Nephron (organoid): ENCODE results near the gene FBLN5.
"Not testable (repeated sequence)": the region's sequence is repeated elsewhere in the genome, so short reads cannot be mapped to it uniquely, and the experiment has no call there.

ENCODE experiments used
- H3K27ac Mint-ChIP-seq, 3 experiments: 2 replicates each; pipeline ENCODE4 v1.8.0; 2020; ENCODE audit warnings: mixed read lengths in 3 of 3, mild to moderate bottlenecking in 2 of 3, moderate library complexity in 1 of 3
- H3K27me3 Mint-ChIP-seq: 2 replicates; pipeline ENCODE4 v1.8.0; 2021; ENCODE audit warnings: low read depth, mild to moderate bottlenecking, moderate library complexity, mixed read lengths
- H3K36me3 Mint-ChIP-seq: 2 replicates; pipeline ENCODE4 v1.8.0; 2020; ENCODE audit warnings: low read depth, mixed read lengths
- H3K4me1 Mint-ChIP-seq: 2 replicates; pipeline ENCODE4 v1.8.0; 2020; ENCODE audit warnings: mixed read lengths
- H3K4me3 Mint-ChIP-seq, 3 experiments: 2 replicates each; pipeline ENCODE4 v1.8.0; 2020; ENCODE audit warnings: mild to moderate bottlenecking in 3 of 3, mixed read lengths in 3 of 3, moderate library complexity in 2 of 3
- H3K9me3 Mint-ChIP-seq: 2 replicates; pipeline ENCODE4 v1.8.0; 2020; ENCODE audit warnings: mixed read lengths
- TF ChIP-seq, protein P1 (sequence below), 3 experiments: fragments of 200-600 bp; sonication (generic); IDR thresholded peaks; one replicate each; pipeline ENCODE4 v1.5.0; 2021; ENCODE audit warnings: antibody characterized with exemption in 3 of 3; ENCODE audit not compliant: unreplicated experiment in 3 of 3

FBLN5 gene

DNA sequence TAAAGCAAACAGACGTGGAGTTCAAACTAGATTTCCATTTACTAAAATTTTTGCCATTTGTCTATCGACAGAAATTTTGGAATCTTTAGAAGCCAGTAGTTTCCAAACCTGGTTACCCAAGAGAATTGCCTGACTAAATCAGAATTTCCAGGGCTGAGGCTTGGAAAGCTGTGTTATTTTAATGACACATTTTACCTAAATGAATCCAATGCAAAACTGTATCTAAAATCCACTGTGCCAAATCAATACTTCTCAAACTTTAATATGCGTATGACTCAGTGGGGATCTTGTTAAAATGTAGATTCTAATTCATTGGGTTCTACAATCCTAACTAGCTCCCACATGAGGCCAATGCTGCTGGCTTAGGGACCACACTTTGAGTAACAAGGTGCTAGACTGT lies 45.2 kb downstream of the FBLN5 start:
- Mint-ChIP-seq H3K9me3 (no peaks in the 10 kb centered on the region), H3K4me3 (no peak overlapping the region), H3K36me3 (no peaks in the 10 kb centered on the region), H3K27me3 (peaks cover 18% of the 10 kb centered on the region), H3K27ac (no peak overlapping the region), H3K4me1 (peaks cover 16% of the 10 kb centered on the region)
- TF ChIP-seq, protein P1, sequence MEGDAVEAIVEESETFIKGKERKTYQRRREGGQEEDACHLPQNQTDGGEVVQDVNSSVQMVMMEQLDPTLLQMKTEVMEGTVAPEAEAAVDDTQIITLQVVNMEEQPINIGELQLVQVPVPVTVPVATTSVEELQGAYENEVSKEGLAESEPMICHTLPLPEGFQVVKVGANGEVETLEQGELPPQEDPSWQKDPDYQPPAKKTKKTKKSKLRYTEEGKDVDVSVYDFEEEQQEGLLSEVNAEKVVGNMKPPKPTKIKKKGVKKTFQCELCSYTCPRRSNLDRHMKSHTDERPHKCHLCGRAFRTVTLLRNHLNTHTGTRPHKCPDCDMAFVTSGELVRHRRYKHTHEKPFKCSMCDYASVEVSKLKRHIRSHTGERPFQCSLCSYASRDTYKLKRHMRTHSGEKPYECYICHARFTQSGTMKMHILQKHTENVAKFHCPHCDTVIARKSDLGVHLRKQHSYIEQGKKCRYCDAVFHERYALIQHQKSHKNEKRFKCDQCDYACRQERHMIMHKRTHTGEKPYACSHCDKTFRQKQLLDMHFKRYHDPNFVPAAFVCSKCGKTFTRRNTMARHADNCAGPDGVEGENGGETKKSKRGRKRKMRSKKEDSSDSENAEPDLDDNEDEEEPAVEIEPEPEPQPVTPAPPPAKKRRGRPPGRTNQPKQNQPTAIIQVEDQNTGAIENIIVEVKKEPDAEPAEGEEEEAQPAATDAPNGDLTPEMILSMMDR (IDR thresholded peaks at IDR 0.05; ENCODE audit: unreplicated experiment in 3 of 3): no peak

DNA sequence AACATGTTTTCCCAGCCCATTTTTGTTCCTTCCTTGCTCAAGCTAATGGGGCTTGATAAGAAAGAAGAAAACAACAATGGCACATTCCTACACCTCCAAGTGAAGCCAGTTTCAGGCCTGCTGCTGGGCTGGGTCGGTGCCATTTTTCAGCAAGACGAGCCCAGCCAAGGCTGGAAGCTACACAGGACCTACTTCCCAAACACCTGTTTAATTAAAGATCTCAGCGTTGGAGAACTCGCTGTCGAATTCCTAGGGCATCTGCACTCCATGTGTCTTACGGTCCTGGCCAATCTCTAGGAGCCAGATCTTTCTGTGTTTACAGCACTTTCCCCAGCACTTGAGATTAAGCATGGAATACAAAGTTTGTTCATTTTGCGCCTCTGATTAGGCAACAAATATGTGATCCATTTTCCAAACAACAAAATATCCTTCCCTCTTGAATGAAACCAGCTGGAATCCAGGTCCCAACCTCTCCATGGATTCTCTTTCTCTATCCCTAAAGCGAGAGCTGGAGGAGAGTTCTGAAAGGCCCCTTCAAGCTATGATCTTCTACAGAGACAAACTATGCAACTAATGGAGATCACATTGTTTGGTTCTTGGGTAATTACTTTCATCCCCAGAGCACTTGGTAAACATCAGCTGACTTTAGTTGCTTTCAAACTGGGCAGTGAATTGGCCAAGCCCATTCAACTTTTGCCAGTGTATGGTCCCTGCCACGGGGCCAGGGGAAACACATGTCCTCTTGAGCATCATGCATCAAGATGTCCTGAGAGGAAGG lies 45.9 kb downstream of the FBLN5 start:
- H3K36me3 Mint-ChIP-seq: no peaks in the 10 kb centered on the region
- no peak overlapping the region for H3K4me3 Mint-ChIP-seq
- H3K27me3 Mint-ChIP-seq: peaks cover 18% of the 10 kb centered on the region
- TF ChIP-seq, protein P1 (IDR thresholded peaks at IDR 0.05; ENCODE audit: unreplicated experiment in 3 of 3): no peak
- peaks cover 20% of the 10 kb centered on the region for H3K4me1 Mint-ChIP-seq
- no peaks in the 10 kb centered on the region for H3K9me3 Mint-ChIP-seq
- no peak overlapping the region for H3K27ac Mint-ChIP-seq

DNA sequence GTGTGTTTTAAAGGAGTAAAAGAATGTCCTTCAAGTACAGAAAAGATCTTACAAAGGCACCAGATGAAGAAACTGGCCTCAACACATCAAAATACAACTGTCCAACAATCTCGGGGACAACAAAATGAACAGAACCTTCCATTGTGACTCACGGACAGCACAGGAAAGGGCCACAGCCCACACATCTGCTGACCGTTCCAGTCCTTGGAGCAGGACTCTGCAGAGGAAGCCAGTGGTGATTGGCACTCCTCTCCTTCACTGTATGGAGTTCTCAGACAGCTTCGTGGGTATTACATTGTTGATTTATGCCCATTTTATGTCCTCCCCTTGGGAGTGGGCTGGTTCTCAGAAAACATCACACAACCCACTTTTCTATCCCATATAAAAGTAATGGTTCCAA lies 47.7 kb downstream of the FBLN5 start:
- TF ChIP-seq, protein P1 (IDR thresholded peaks at IDR 0.05; ENCODE audit: unreplicated experiment in 3 of 3): no peak

DNA sequence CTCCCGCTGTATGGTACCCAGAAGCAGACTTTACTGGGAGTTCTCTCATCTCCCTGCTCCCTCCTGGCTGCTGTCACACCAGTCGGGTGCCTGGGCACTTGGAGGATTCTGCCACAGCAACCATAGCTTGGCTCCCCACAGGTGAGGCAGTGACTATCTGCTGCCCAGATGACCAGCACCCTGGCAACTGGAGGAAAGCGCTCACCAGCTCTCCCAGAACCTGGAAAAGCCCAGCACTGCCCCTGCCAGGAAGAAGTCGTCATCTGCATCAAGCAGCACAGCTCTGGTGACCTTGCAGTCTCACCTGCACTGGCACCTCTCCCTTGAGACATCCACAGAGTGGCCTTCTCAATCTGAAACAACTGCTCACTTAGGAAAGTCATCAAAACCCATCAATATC lies 48.3 kb downstream of the FBLN5 start:
- H3K27ac Mint-ChIP-seq: peak overlapping the region in 1 of 3 experiments; percentile 9
- H3K9me3 Mint-ChIP-seq: no peaks in the 10 kb centered on the region
- TF ChIP-seq, protein P1 (IDR thresholded peaks at IDR 0.05; ENCODE audit: unreplicated experiment in 3 of 3): no peak
- peaks cover 14% of the 10 kb centered on the region for H3K27me3 Mint-ChIP-seq
- peaks cover 20% of the 10 kb centered on the region for H3K4me1 Mint-ChIP-seq
- H3K36me3 Mint-ChIP-seq: no peaks in the 10 kb centered on the region
- no peak overlapping the region for H3K4me3 Mint-ChIP-seq

More for the DNA sequence above, 47.7 kb downstream of the FBLN5 start:
- H3K27me3 Mint-ChIP-seq: peaks cover 14% of the 10 kb centered on the region
- no peaks in the 10 kb centered on the region for H3K9me3 Mint-ChIP-seq
- H3K36me3 Mint-ChIP-seq: no peaks in the 10 kb centered on the region
- peaks cover 20% of the 10 kb centered on the region for H3K4me1 Mint-ChIP-seq
- peak overlapping the region in 1 of 3 experiments; percentile 9 for H3K27ac Mint-ChIP-seq
- no peak overlapping the region for H3K4me3 Mint-ChIP-seq

DNA sequence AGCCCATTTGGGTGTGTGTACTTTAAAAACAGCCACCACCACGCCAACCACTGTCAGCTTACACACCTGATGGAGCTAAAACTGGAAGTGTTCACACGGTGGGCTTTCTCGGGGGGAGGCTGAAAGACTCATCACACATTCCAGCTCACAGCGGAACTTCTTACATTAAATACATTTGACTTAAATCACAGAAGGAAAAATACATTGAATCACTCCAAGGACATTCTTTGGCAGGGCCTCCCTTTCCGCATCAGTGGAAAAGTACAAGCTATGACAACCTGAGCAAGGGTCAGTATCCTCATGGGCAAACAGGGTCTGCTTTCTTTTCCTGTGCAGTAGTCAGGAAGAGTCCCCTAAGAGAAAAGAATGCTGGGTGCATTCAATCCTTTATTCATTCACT lies 49.1 kb downstream of the FBLN5 start:
- Mint-ChIP-seq H3K4me3 (no peak overlapping the region), H3K9me3 (no peaks in the 10 kb centered on the region), H3K27me3 (peaks cover 18% of the 10 kb centered on the region), H3K27ac (no peak overlapping the region), H3K4me1 (peaks cover 14% of the 10 kb centered on the region), H3K36me3 (peaks cover 4% of the 10 kb centered on the region)
- TF ChIP-seq, protein P1 (IDR thresholded peaks at IDR 0.05; ENCODE audit: unreplicated experiment in 3 of 3): no peak

DNA sequence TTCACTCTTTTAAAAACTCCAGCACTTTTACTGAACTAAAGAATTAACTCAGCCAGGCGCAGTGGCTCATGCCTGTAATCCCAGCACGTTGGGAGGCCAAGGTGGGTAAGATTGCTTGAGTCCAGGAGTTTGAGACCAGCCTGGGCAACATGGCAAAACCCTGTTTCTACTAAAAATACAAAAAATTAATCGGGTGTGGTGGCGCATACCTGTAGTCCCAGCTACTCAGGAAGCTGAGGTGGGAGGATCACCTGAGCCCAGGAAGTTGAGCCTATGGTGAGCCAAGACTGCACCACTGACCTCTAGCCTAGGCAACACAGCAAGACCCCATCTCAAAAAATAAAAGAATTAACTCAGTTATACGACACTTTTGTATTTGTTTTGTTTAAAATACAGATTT lies 49.8 kb downstream of the FBLN5 start:
- not testable (repeated sequence) for H3K4me3 Mint-ChIP-seq, H3K27ac Mint-ChIP-seq, H3K9me3 Mint-ChIP-seq, H3K36me3 Mint-ChIP-seq
- Mint-ChIP-seq H3K27me3 (peaks cover 17% of the 10 kb centered on the region), H3K4me1 (peaks cover 14% of the 10 kb centered on the region)
